GM23248 (cell line): ENCODE measurements around the gene PRICKLE2. TPM values are rescaled to one million over a fixed set of nuclear protein-coding genes. Genes with fewer than 3 reads are reported as not detected.
A peak's percentile ranks its signal among the peaks of the same experiment; 100 is the strongest.

Experiments
- DNase-seq: peaks from one replicate; pipeline ENCODE4 v3.0.0-alpha.2; 2015
- H2AFZ ChIP-seq: fragments of 200-600 bp; sonication (generic); 2 replicates; pipeline ENCODE4 v1.6.1; 2016; ENCODE audit warnings: antibody characterized with exemption
- H3F3A ChIP-seq: fragments of 200-600 bp; sonication (generic); 2 replicates; pipeline ENCODE4 v1.6.1; 2016; ENCODE audit warnings: mild to moderate bottlenecking, antibody characterized with exemption, mixed run types; ENCODE audit not compliant: insufficient read depth
- H3K27ac ChIP-seq: fragments of 200-600 bp; sonication (generic); 2 replicates; pipeline ENCODE4 v1.5.1; 2016; ENCODE audit warnings: mild to moderate bottlenecking
- H3K27me3 ChIP-seq: fragments of 200-600 bp; sonication (generic); replicated peaks from 2 replicates; pipeline ENCODE4 v1.6.1; 2016; ENCODE audit warnings: mild to moderate bottlenecking; ENCODE audit not compliant: insufficient read depth
- H3K36me3 ChIP-seq: fragments of 200-600 bp; sonication (generic); 2 replicates; pipeline ENCODE4 v1.6.1; 2016; ENCODE audit warnings: low read depth, mild to moderate bottlenecking
- H3K4me1 ChIP-seq: fragments of 200-600 bp; sonication (generic); 2 replicates; pipeline ENCODE4 v1.6.1; 2016; ENCODE audit warnings: mild to moderate bottlenecking; ENCODE audit not compliant: insufficient read depth
- H3K4me2 ChIP-seq: fragments of 200-600 bp; sonication (generic); one replicate; pipeline ENCODE4 v1.6.1; 2016; ENCODE audit warnings: mild to moderate bottlenecking; ENCODE audit not compliant: unreplicated experiment
- H3K4me3 ChIP-seq: fragments of 200-600 bp; sonication (generic); 2 replicates; pipeline ENCODE4 v1.5.1; 2016; ENCODE audit warnings: mild to moderate bottlenecking
- H3K79me2 ChIP-seq: fragments of 200-600 bp; sonication (generic); 2 replicates; pipeline ENCODE4 v1.6.1; 2016; ENCODE audit warnings: mild to moderate bottlenecking; ENCODE audit not compliant: insufficient read depth
- H3K9ac ChIP-seq: fragments of 200-600 bp; sonication (generic); 2 replicates; pipeline ENCODE4 v1.6.1; 2016; ENCODE audit warnings: mild to moderate bottlenecking
- H3K9me2 ChIP-seq: fragments of 200-600 bp; sonication (generic); 2 replicates; pipeline ENCODE4 v1.6.1; 2016; ENCODE audit warnings: mixed run types, mild to moderate bottlenecking, moderate library complexity; ENCODE audit not compliant: insufficient read depth
- H3K9me3 ChIP-seq: fragments of 200-600 bp; sonication (generic); one replicate; pipeline ENCODE4 v1.6.1; 2017; ENCODE audit warnings: low read depth
- H4K20me1 ChIP-seq: fragments of 200-600 bp; sonication (generic); 2 replicates; pipeline ENCODE4 v1.6.0; 2016; ENCODE audit not compliant: insufficient read depth
- EZH2 ChIP-seq: fragments of 200-600 bp; sonication (generic); IDR thresholded peaks from 2 replicates; pipeline ENCODE4 v1.6.1; 2018; ENCODE audit warnings: antibody characterized with exemption, mild to moderate bottlenecking; ENCODE audit not compliant: insufficient read depth, poor library complexity, severe bottlenecking
- EZH2phosphoT487 ChIP-seq: fragments of 200-600 bp; sonication (generic); IDR thresholded peaks from 2 replicates; pipeline ENCODE4 v1.6.1; 2018; ENCODE audit warnings: antibody characterized with exemption, moderate library complexity, mild to moderate bottlenecking, low read depth; ENCODE audit not compliant: insufficient read depth
- WGBS, 2 experiments: methylation state at CpG; one replicate each; pipeline ENCODE4 v1.1.6; 2015 to 2017; ENCODE audit warnings: low lambda C conversion rate in 2 of 2, low coverage in 1 of 2; ENCODE audit errors: missing lambda C conversion rate in 2 of 2; 5-methylcytosine and 5-hydroxymethylcytosine counted together
- in situ Hi-C: fragments of 300-500 bp; cut with MboI; formaldehyde crosslinking; loops from 2 replicates; pipeline ENCODE4 v1.15.0; 2020
- polyA plus RNA-seq: library from polyadenylated mRNA; unstranded; fragments of >200 nt; fragmentation: Nextera tagmentation; extraction: Ambion mirVana; gene quantifications from 2 replicates; pipeline ENCODE4 v1.2.1, GENCODE V29; 2016
- total RNA-seq: library from RNA; depleted of rRNA; stranded (reverse); fragments of >200 nt; shearing (Covaris generic); gene quantifications from 2 replicates; pipeline ENCODE4 v1.2.3, GENCODE V29; 2014

Gene PRICKLE2
- total and polyA plus RNA-seq, 2 experiments from 2014 or later: 7.3 to 19.6 TPM

- whole genome bisulfite sequencing, 2 experiments: 96 to 99% methylated on average over 4 of the region's 4 CpGs
- no peak overlapping the region for H3K4me2 ChIP-seq
Observed at GRCh38 chr3:64262574-64263114, 37.4 kb upstream of the PRICKLE2 start.

GRCh38 chr3:64260431-64260830, 35.2 kb upstream of the PRICKLE2 start:
- Histone ChIP-seq H3F3A (peaks cover 20% of the 10 kb centered on the region), H3K27me3 (no peaks in the 10 kb centered on the region), H4K20me1 (no peaks in the 10 kb centered on the region), H3K9me3 (no peaks in the 10 kb centered on the region), H2AFZ (no peak overlapping the region), H3K27ac (no peak overlapping the region), H3K9ac (no peak overlapping the region), H3K4me1 (peaks cover 28% of the 10 kb centered on the region), H3K9me2 (no peaks in the 10 kb centered on the region), H3K79me2 (peaks cover 100% of the 10 kb centered on the region), H3K4me2 (no peak overlapping the region), H3K4me3 (no peak overlapping the region), H3K36me3 (no peaks in the 10 kb centered on the region)
- TF ChIP-seq EZH2phosphoT487 (no peak), EZH2 (no peak)
- 97 to 98% methylated on average over 4 of the region's 4 CpGs for WGBS, 2 experiments
- no peak for DNase-seq
- in situ Hi-C loops: loop anchor here (25.0 kb wide), 1 partner anchor 223 kb away; no protein-coding TSS in a partner anchor

More at GRCh38 chr3:64262574-64263114, 37.4 kb upstream of the PRICKLE2 start:
- Histone ChIP-seq H3K9me2 (no peaks in the 10 kb centered on the region), H3K9me3 (no peaks in the 10 kb centered on the region), H3K36me3 (no peaks in the 10 kb centered on the region), H3F3A (peaks cover 34% of the 10 kb centered on the region), H3K4me3 (no peak overlapping the region), H3K79me2 (peaks cover 84% of the 10 kb centered on the region), H4K20me1 (no peaks in the 10 kb centered on the region), H2AFZ (no peak overlapping the region), H3K27ac (no peak overlapping the region), H3K9ac (no peak overlapping the region), H3K4me1 (peaks cover 22% of the 10 kb centered on the region), H3K27me3 (no peaks in the 10 kb centered on the region)
- TF ChIP-seq EZH2phosphoT487: no peak
- TF ChIP-seq EZH2: no peak
- in situ Hi-C loops: loop anchor here (25.0 kb wide), 1 partner anchor 225 kb away; no protein-coding TSS in a partner anchor
- no peak for DNase-seq

DNA sequence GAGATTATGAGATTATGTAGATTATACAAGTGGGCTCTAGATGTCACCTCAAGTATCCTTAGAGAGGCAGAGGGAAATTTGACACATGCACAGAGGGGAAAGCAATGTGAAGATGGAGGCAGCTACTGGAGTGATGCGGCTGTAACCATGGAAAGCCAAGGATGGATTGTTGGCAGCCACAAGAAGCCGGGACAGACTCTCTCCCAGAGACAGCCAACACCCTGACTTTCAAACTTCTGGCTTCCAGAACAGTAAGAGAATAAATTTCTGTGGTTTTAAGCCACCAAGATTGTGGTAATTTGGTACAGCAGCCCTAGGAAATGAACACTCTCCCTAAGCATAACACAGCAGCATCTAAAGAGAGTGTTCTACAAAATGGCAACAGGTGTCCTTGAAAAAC, 34.4 kb upstream of the PRICKLE2 start:
- Histone ChIP-seq H3K9me3 (no peaks in the 10 kb centered on the region), H3K4me2 (no peak overlapping the region), H3K9ac (no peak overlapping the region), H3K79me2 (peaks cover 100% of the 10 kb centered on the region), H3K27me3 (no peaks in the 10 kb centered on the region), H3K4me1 (peaks cover 23% of the 10 kb centered on the region), H3K4me3 (no peak overlapping the region), H3K27ac (peak overlapping the region; percentile 40), H3K9me2 (no peaks in the 10 kb centered on the region), H2AFZ (no peak overlapping the region), H4K20me1 (0 out of 2 replicates have a peak, but pooled peaks cover 5% of the 10 kb centered on the region), H3F3A (peaks cover 12% of the 10 kb centered on the region), H3K36me3 (no peaks in the 10 kb centered on the region)
- peak; percentile 51 for DNase-seq
- 21 to 24% methylated on average over 2 of the region's 2 CpGs for WGBS, 2 experiments
- in situ Hi-C loops: loop anchor here (25.0 kb wide), 1 partner anchor 222 kb away; no protein-coding TSS in a partner anchor
- TF ChIP-seq EZH2 (no peak), EZH2phosphoT487 (no peak)

DNA sequence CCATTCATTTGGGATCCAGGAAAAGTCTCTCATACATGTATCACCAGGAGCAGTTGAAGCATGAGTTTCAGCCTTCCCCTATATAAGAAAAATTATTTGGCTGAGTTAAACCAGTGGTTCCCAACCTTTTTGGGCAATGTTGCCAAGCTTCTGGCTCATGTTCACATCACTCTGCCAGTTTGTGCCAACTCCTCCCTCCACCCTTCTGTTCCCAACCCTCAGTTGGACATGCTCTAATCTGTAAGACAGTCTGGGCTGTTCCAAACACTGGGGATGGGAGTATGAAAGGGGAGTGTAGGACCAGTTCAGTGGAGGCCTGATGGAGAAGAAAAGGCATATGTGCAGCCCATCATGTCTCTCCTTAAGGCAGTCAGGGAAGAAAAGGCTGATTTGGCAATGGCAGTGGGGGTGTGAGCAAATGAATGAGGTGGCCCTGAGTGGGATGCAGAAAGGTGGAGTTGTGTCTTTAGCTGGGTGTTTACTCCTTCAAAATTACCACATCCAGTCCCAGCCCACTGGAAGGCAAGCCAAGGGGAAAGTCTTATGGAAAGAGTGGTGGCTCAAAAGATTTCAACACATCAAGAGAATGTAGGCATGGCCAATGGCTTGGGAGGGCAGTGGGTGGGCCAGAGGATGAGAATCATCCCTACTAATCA, 32.0 kb upstream of the PRICKLE2 start:
- H3K4me1 ChIP-seq: peaks cover 21% of the 10 kb centered on the region
- H3F3A ChIP-seq: peaks cover 8% of the 10 kb centered on the region; the same call in 1 of the 2 replicates
- H3K27me3 ChIP-seq: no peaks in the 10 kb centered on the region
- H3K9me2 ChIP-seq: no peaks in the 10 kb centered on the region
- H3K79me2 ChIP-seq: peaks cover 100% of the 10 kb centered on the region
- H2AFZ ChIP-seq: no peak overlapping the region
- no peak overlapping the region for H3K9ac ChIP-seq
- DNase-seq: peak; percentile 56
- H3K4me2 ChIP-seq: no peak overlapping the region
- no peaks in the 10 kb centered on the region for H3K9me3 ChIP-seq
- in situ Hi-C loops: loop anchor here (25.0 kb wide), 1 partner anchor 220 kb away; no protein-coding TSS in a partner anchor
- 0 out of 2 replicates have a peak, but pooled peaks cover 5% of the 10 kb centered on the region for H4K20me1 ChIP-seq
- no peaks in the 10 kb centered on the region for H3K36me3 ChIP-seq
- H3K4me3 ChIP-seq: no peak overlapping the region
- no peak overlapping the region for H3K27ac ChIP-seq
- TF ChIP-seq EZH2 (no peak), EZH2phosphoT487 (no peak)
